ENCODE results near the gene KRT31.

KRT31 gene

DNA sequence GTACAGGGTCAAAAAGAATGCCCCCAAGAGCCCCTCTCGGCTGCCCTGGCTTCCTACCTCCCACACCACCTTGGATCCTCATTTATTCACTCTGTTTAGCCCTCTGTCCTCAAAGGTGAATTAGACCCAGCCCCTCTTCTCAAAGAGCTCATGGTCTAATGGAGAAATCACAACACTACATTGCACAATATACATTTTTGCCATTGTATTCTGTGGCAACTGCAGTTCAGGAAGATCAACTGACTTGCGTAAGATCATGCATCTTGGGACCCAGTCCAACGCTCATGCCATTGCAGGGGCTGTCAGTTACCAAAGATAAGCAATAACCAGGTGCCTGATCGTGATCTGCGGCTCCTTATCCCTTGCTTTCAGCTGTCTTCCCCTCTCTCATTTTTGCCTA lies 42.0 kb upstream of the KRT31 start:
- H3K9ac ChIP-seq (ENCODE audit: low read depth, low read length) = no peak overlapping the region
- H3K27ac ChIP-seq (ENCODE audit: low read length) = no peak overlapping the region
- no peaks in the 10 kb centered on the region; the same call in 1 of the 2 replicates for H4K20me1 ChIP-seq (ENCODE audit: insufficient read depth, low read length)
- no peak for DNase-seq
- no peak overlapping the region for H3K4me2 ChIP-seq (ENCODE audit: insufficient read depth, low read length)
- no peaks in the 10 kb centered on the region for H3K4me1 ChIP-seq (ENCODE audit: insufficient read depth, low read length)
- H3K36me3 ChIP-seq (ENCODE audit: insufficient read depth, low read length) = no peaks in the 10 kb centered on the region
- no peaks in the 10 kb centered on the region for H3K9me3 ChIP-seq (ENCODE audit: insufficient read depth, low read length, severe bottlenecking)
- ATAC-seq (ENCODE audit: insufficient read depth, low read depth) = no peak
- TF ChIP-seq, protein P1, sequence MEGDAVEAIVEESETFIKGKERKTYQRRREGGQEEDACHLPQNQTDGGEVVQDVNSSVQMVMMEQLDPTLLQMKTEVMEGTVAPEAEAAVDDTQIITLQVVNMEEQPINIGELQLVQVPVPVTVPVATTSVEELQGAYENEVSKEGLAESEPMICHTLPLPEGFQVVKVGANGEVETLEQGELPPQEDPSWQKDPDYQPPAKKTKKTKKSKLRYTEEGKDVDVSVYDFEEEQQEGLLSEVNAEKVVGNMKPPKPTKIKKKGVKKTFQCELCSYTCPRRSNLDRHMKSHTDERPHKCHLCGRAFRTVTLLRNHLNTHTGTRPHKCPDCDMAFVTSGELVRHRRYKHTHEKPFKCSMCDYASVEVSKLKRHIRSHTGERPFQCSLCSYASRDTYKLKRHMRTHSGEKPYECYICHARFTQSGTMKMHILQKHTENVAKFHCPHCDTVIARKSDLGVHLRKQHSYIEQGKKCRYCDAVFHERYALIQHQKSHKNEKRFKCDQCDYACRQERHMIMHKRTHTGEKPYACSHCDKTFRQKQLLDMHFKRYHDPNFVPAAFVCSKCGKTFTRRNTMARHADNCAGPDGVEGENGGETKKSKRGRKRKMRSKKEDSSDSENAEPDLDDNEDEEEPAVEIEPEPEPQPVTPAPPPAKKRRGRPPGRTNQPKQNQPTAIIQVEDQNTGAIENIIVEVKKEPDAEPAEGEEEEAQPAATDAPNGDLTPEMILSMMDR (IDR thresholded peaks at IDR 0.05; ENCODE audit: borderline replicate concordance, extremely low read depth, low read length, poor library complexity, severe bottlenecking) = no peak
- TF ChIP-seq EZH2 (IDR thresholded peaks at IDR 0.05; ENCODE audit: borderline replicate concordance, low read depth, low read length, severe bottlenecking) = no peak
- no peak overlapping the region for H3K4me3 ChIP-seq (ENCODE audit: low read depth in 1 of 2, low read length in 2 of 2)
- H2AFZ ChIP-seq (ENCODE audit: low read depth, low read length) = no peak overlapping the region
- H3K27me3 ChIP-seq (ENCODE audit: insufficient read depth, low read length, poor library complexity) = peaks cover 15% of the 10 kb centered on the region
- H3K79me2 ChIP-seq (ENCODE audit: insufficient read depth, low read length) = no peaks in the 10 kb centered on the region

- no peak overlapping the region for H3K4me3 ChIP-seq (ENCODE audit: low read depth in 1 of 2, low read length in 2 of 2)
- no peaks in the 10 kb centered on the region for H3K4me1 ChIP-seq (ENCODE audit: insufficient read depth, low read length)
- H3K27ac ChIP-seq (ENCODE audit: low read length) = no peak overlapping the region
- TF ChIP-seq, protein P1 (IDR thresholded peaks at IDR 0.05; ENCODE audit: borderline replicate concordance, extremely low read depth, low read length, poor library complexity, severe bottlenecking) = no peak
- no peak for TF ChIP-seq EZH2 (IDR thresholded peaks at IDR 0.05; ENCODE audit: borderline replicate concordance, low read depth, low read length, severe bottlenecking)
- H3K4me2 ChIP-seq (ENCODE audit: insufficient read depth, low read length) = no peak overlapping the region
- H3K9me3 ChIP-seq (ENCODE audit: insufficient read depth, low read length, severe bottlenecking) = no peaks in the 10 kb centered on the region
- H4K20me1 ChIP-seq (ENCODE audit: insufficient read depth, low read length) = no peaks in the 10 kb centered on the region; the same call in 1 of the 2 replicates
- H2AFZ ChIP-seq (ENCODE audit: low read depth, low read length) = no peak overlapping the region
- ATAC-seq (ENCODE audit: insufficient read depth, low read depth) (no peak), DNase-seq (no peak)
- H3K79me2 ChIP-seq (ENCODE audit: insufficient read depth, low read length) = no peaks in the 10 kb centered on the region
- H3K9ac ChIP-seq (ENCODE audit: low read depth, low read length) = no peak overlapping the region
- peaks cover 4% of the 10 kb centered on the region for H3K27me3 ChIP-seq (ENCODE audit: insufficient read depth, low read length, poor library complexity)
- no peaks in the 10 kb centered on the region for H3K36me3 ChIP-seq (ENCODE audit: insufficient read depth, low read length)
Observed at GRCh38 chr17:41437769-41438168, 40.4 kb upstream of the KRT31 start.

DNA sequence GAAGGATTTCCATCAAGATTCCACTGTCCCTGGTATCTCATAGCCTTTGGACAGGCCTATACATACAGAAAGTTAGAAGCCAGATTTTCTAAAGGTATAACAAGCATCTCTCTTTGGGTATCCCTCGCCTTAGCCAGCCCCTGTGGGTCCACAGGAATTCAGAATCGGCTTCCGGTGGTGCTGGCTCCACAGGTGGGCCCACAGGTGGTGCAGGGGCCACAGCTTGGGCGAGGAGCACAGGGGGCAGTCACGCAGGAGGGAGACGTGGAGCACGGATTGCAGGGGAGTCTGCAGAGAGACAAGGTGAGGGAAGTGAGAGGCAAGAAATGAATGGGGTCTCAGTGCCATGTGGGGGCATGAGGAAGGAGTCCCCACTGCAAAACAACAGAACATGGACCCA lies 39.8 kb upstream of the KRT31 start:
- Histone ChIP-seq H3K9me3 (ENCODE audit: insufficient read depth, low read length, severe bottlenecking) (no peaks in the 10 kb centered on the region), H2AFZ (ENCODE audit: low read depth, low read length) (no peak overlapping the region), H3K4me1 (ENCODE audit: insufficient read depth, low read length) (no peaks in the 10 kb centered on the region), H3K9ac (ENCODE audit: low read depth, low read length) (no peak overlapping the region), H3K4me3 (ENCODE audit: low read depth in 1 of 2, low read length in 2 of 2) (no peak overlapping the region), H4K20me1 (ENCODE audit: insufficient read depth, low read length) (no peaks in the 10 kb centered on the region; the same call in 1 of the 2 replicates), H3K27ac (ENCODE audit: low read length) (no peak overlapping the region), H3K36me3 (ENCODE audit: insufficient read depth, low read length) (no peaks in the 10 kb centered on the region), H3K27me3 (ENCODE audit: insufficient read depth, low read length, poor library complexity) (peaks cover 2% of the 10 kb centered on the region), H3K4me2 (ENCODE audit: insufficient read depth, low read length) (no peak overlapping the region), H3K79me2 (ENCODE audit: insufficient read depth, low read length) (no peaks in the 10 kb centered on the region)
- ATAC-seq (ENCODE audit: insufficient read depth, low read depth) (no peak), DNase-seq (no peak)
- TF ChIP-seq, protein P1 (IDR thresholded peaks at IDR 0.05; ENCODE audit: borderline replicate concordance, extremely low read depth, low read length, poor library complexity, severe bottlenecking) = no peak
- TF ChIP-seq EZH2 (IDR thresholded peaks at IDR 0.05; ENCODE audit: borderline replicate concordance, low read depth, low read length, severe bottlenecking) = no peak

GRCh38 chr17:41434415-41434814 lies 37.0 kb upstream of the KRT31 start:
- Histone ChIP-seq H3K4me2 (ENCODE audit: insufficient read depth, low read length) (no peak overlapping the region), H3K79me2 (ENCODE audit: insufficient read depth, low read length) (no peaks in the 10 kb centered on the region), H2AFZ (ENCODE audit: low read depth, low read length) (no peak overlapping the region), H3K36me3 (ENCODE audit: insufficient read depth, low read length) (no peaks in the 10 kb centered on the region), H3K4me1 (ENCODE audit: insufficient read depth, low read length) (no peaks in the 10 kb centered on the region), H3K4me3 (ENCODE audit: low read depth in 1 of 2, low read length in 2 of 2) (no peak overlapping the region), H3K27ac (ENCODE audit: low read length) (no peak overlapping the region), H3K27me3 (ENCODE audit: insufficient read depth, low read length, poor library complexity) (peaks cover 10% of the 10 kb centered on the region), H4K20me1 (ENCODE audit: insufficient read depth, low read length) (no peaks in the 10 kb centered on the region), H3K9me3 (ENCODE audit: insufficient read depth, low read length, severe bottlenecking) (no peaks in the 10 kb centered on the region), H3K9ac (ENCODE audit: low read depth, low read length) (no peak overlapping the region)
- DNase-seq (no peak), ATAC-seq (ENCODE audit: insufficient read depth, low read depth) (no peak)
- no peak for TF ChIP-seq EZH2 (IDR thresholded peaks at IDR 0.05; ENCODE audit: borderline replicate concordance, low read depth, low read length, severe bottlenecking)
- TF ChIP-seq, protein P1 (IDR thresholded peaks at IDR 0.05; ENCODE audit: borderline replicate concordance, extremely low read depth, low read length, poor library complexity, severe bottlenecking) = no peak
